HG03103 (cell line): ENCODE measurements around the gene ERN1.
"Not testable (repeated sequence)": the region's sequence is repeated elsewhere in the genome, so short reads cannot be mapped to it uniquely, and the experiment has no call there.

Experiments used
- ATAC-seq: cut with Tn5 transposase; IDR thresholded peaks from one replicate; pipeline ENCODE4 v1.9.1; 2021; ENCODE audit warnings: low read depth; ENCODE audit not compliant: unreplicated experiment

Gene ERN1

GRCh38 chr17:64129765-64130558, at the start of gene ERN1:
Gene ERN1 (minus strand): TSS chr17:64130144. CDS start chr17:64130029, 115 bp downstream.
- peak; percentile 62 for ATAC-seq

GRCh38 chr17:64179024-64179423, 49.1 kb upstream of the ERN1 start:
- ATAC-seq = not testable (repeated sequence)

- no peak for ATAC-seq
Observed at GRCh38 chr17:64178011-64178825, 48.3 kb upstream of the ERN1 start.

- ATAC-seq = no peak
Observed at GRCh38 chr17:64177311-64178010, 47.5 kb upstream of the ERN1 start.

- no peak for ATAC-seq
Observed at GRCh38 chr17:64176556-64176955, 46.6 kb upstream of the ERN1 start.

DNA sequence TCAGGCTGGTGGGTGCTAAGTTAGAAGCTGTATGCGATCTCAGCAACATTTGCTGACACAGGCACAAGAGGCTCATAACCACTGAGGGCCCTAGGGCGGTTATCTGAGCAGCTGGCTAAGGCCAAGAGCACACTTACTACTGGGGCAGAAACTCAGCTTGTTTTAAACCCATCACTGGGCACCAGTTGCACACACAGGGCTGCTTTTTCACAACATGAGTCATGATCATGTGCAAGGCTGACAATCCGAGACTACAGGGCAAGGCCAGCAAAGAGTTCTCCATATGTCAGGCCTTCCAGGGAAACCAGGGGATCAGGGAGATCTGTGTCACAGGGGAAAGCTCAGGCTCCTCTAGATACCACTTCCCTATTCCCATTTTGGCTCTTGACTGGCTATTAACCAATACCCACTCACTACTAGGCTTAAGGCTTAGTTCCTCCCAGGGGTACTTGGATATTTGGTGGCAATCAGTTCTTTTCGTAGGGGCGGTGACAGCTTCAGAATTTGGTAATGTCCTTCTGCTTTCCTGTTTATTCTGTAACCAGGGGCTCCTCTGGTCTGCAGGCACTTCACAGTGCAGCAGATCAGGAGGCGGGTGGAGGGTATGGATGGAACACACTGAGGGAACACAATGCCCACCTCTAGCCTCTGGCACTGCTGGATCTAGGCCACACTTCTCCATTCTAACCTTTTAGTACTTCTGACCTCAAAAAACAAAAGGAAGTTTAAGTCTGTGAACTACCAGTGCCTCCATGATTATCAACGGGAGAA, 44.9 kb upstream of the ERN1 start:
- no peak for ATAC-seq

GRCh38 chr17:64173646-64174045, 43.7 kb upstream of the ERN1 start:
- ATAC-seq = no peak

DNA sequence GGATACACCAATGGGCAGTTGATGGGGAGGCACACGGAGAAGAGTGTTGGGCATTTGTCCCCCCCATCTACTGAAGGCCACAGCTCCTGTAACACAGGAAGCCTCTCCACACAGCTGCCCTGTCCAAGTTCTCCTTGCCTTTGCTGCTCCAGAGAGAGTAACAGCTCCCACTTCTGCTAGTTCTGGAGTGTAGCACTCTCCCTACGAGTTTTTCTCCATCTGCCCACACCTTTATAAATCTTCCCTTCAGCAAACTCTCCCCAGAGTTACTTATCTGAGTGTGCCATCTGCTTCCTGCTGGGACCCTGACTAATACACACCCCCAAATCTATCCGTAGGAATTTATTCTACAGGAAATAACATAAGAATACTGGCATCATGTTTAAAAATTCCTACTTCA, 42.6 kb upstream of the ERN1 start:
- ATAC-seq = no peak

GRCh38 chr17:64171041-64171440, 41.1 kb upstream of the ERN1 start:
- no peak for ATAC-seq

- ATAC-seq = no peak
Observed at GRCh38 chr17:64170286-64170685, 40.3 kb upstream of the ERN1 start.

- not testable (repeated sequence) for ATAC-seq
Observed at GRCh38 chr17:64167666-64168065, 37.7 kb upstream of the ERN1 start.

DNA sequence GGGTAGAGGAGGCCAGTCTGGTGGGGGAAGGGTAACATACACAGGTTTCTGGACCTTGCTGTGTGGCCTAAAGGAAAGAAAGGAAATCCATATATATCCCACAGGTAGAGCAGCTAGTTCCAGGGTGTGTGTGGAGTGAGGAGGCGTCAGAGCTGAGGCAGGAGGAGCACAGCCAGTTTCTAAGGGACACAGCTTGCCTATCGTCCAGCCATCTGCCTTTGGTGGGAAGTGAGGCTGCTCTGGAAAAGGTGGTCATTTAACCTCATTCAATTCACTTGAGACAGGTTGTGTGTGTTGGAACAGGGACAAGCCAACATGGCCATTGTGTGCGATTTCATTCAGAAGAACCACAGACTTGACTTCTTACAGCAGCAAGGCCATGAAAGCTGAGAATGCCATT, 36.9 kb upstream of the ERN1 start:
- ATAC-seq = no peak

- no peak for ATAC-seq
Observed at GRCh38 chr17:64165347-64165746, 35.4 kb upstream of the ERN1 start.

GRCh38 chr17:64164596-64165285, 34.8 kb upstream of the ERN1 start:
- no peak for ATAC-seq

DNA sequence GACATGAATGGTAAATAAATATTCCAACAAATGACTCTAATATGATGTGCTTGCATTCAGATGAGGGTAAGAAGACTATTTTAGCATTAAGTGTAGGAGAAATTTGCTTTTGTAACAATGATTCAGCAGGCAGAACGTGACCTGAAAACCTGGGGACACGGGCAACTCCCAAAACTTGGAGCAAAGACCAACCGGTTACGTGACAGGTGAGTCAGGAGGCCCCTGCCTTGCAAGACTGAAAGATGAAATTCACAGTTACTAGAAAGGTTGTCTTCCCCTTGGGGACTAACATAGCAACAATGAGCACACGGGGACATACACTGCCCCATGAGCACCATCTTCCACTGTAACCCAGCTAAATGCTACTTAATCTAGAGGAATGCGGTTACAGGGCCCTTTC, 33.5 kb upstream of the ERN1 start:
- no peak for ATAC-seq

GRCh38 chr17:64162554-64162953, 32.6 kb upstream of the ERN1 start:
- ATAC-seq = no peak

- no peak for ATAC-seq
Observed at GRCh38 chr17:64161380-64162176, 31.6 kb upstream of the ERN1 start.

DNA sequence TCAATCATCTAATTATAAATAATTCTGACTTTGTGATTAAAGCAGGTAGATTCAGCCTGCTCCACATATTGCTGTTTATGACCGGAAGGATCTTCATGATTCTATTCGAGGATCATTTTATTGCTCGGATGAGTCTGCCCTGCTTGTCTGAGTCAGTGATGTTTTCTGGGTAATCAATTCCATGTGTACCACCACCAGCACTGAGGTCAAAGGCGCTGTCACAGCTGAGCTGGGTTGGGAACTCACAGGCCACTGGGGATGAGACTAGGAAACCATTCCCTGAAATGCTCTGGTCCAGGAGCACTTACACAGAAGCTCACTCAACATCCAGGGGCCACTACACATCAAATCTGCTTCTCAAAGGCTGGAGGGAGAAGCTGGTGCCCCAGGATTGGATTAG, 30.4 kb upstream of the ERN1 start:
- no peak for ATAC-seq
